Suprapubic skin (tissue), 3 donors: ENCODE results near the gene NDUFAF3.
"Not testable (repeated sequence)": the region's sequence is repeated elsewhere in the genome, so short reads cannot be mapped to it uniquely, and the experiment has no call there.

ENCODE experiments used
- CTCF ChIP-seq, 2 donors: fragments of 200-600 bp in 1 of 2; fragments of 450-650 bp in 1 of 2; sonication (generic) in 1 of 2; IDR thresholded peaks; one replicate each; pipeline ENCODE4 v1.5.1; 2016 to 2019; ENCODE audit warnings: antibody characterized with exemption in 2 of 2, mild to moderate bottlenecking in 1 of 2, moderate library complexity in 1 of 2
- EP300 ChIP-seq: sonication (generic); formaldehyde crosslinking; IDR thresholded peaks from one replicate; pipeline ENCODE4 v1.6.1; 2017; ENCODE audit warnings: antibody characterized with exemption

- TF ChIP-seq CTCF (IDR thresholded peaks at IDR 0.05); EP300: not testable (repeated sequence)
These were observed 13.3 kb upstream of the NDUFAF3 start for GRCh38 chr3:49008627-49009026.
